ENCODE data around the gene ST6GALNAC4.

Gene ST6GALNAC4

GRCh38 chr9:127928676-127929624, 12.1 kb upstream of the ST6GALNAC4 start:
- no peak for DNase-seq

GRCh38 chr9:127927988-127928675, 11.3 kb upstream of the ST6GALNAC4 start:
- no peak for DNase-seq

GRCh38 chr9:127927201-127927987, 10.6 kb upstream of the ST6GALNAC4 start:
- peak; percentile 78 for DNase-seq

GRCh38 chr9:127926906-127927200, 10.0 kb upstream of the ST6GALNAC4 start:
- DNase-seq, result no peak

GRCh38 chr9:127925959-127926905, 9.4 kb upstream of the ST6GALNAC4 start:
- DNase-seq, result no peak

GRCh38 chr9:127924736-127925444, 8.0 kb upstream of the ST6GALNAC4 start:
- no peak for DNase-seq

GRCh38 chr9:127923771-127924170, 6.9 kb upstream of the ST6GALNAC4 start:
- DNase-seq, result no peak

- DNase-seq, result no peak
Measured at GRCh38 chr9:127923046-127923445, 6.2 kb upstream of the ST6GALNAC4 start.

- peak; percentile 96 for DNase-seq
Measured at GRCh38 chr9:127921557-127922120, 4.8 kb upstream of the ST6GALNAC4 start.

- DNase-seq, result no peak
Measured at GRCh38 chr9:127920794-127921193, 4.0 kb upstream of the ST6GALNAC4 start.

- DNase-seq, result no peak
Measured at GRCh38 chr9:127919253-127919815, 2.5 kb upstream of the ST6GALNAC4 start.

- no peak for DNase-seq
Measured at GRCh38 chr9:127918183-127919107, 1.6 kb upstream of the ST6GALNAC4 start.

- DNase-seq, result no peak
Measured at GRCh38 chr9:127917603-127918002, 762 bp upstream of the ST6GALNAC4 start.

- no peak for DNase-seq
Measured at GRCh38 chr9:127915801-127916719, 781 bp downstream of the ST6GALNAC4 start.

GRCh38 chr9:127915325-127915752, 1.5 kb downstream of the ST6GALNAC4 start:
- DNase-seq, result no peak

GRCh38 chr9:127913682-127914081, 3.2 kb downstream of the ST6GALNAC4 start:
- DNase-seq, result no peak

GRCh38 chr9:127912882-127913281, 4.0 kb downstream of the ST6GALNAC4 start:
- no peak for DNase-seq

- no peak for DNase-seq
Measured at GRCh38 chr9:127912296-127912695, 4.5 kb downstream of the ST6GALNAC4 start.
